GM19395 (cell line): Measurements from ENCODE around the gene BSCL2.
"Not testable (repeated sequence)": the region's sequence is repeated elsewhere in the genome, so short reads cannot be mapped to it uniquely, and the experiment has no call there.

Source experiments
- ATAC-seq: cut with Tn5 transposase; IDR thresholded peaks from one replicate; pipeline ENCODE4 v1.9.1; 2021; ENCODE audit warnings: mild to moderate bottlenecking, moderate library complexity; ENCODE audit not compliant: unreplicated experiment

BSCL2 gene

GRCh38 chr11:62719302-62719978 is 12.2 kb upstream of the BSCL2 start:
- no peak for ATAC-seq

GRCh38 chr11:62716816-62717215 is 9.6 kb upstream of the BSCL2 start:
- ATAC-seq: no peak

- no peak for ATAC-seq
These were observed 9.0 kb upstream of the BSCL2 start for GRCh38 chr11:62716206-62716605.

GRCh38 chr11:62715150-62716130 is 8.2 kb upstream of the BSCL2 start:
- no peak for ATAC-seq

GRCh38 chr11:62713343-62713742 is 6.1 kb upstream of the BSCL2 start:
- ATAC-seq: no peak

- no peak for ATAC-seq
These were observed 5.6 kb upstream of the BSCL2 start for GRCh38 chr11:62712861-62713260.

- ATAC-seq: no peak
These were observed 5.1 kb upstream of the BSCL2 start for GRCh38 chr11:62712276-62712812.

- ATAC-seq: peak; percentile 6
These were observed 2.7 kb upstream of the BSCL2 start for GRCh38 chr11:62710001-62710345.

GRCh38 chr11:62709247-62710000 is 2.2 kb upstream of the BSCL2 start:
- peak; percentile 70 for ATAC-seq

- no peak for ATAC-seq
These were observed 1.6 kb upstream of the BSCL2 start for GRCh38 chr11:62708793-62709192.

- ATAC-seq: no peak
These were observed 1.2 kb upstream of the BSCL2 start for GRCh38 chr11:62708392-62708791.

- ATAC-seq: no peak
These were observed 375 bp downstream of the BSCL2 start for GRCh38 chr11:62706850-62707247.

- ATAC-seq: peak; percentile 58
These were observed 1.1 kb downstream of the BSCL2 start for GRCh38 chr11:62705880-62706849.

- no peak for ATAC-seq
These were observed 1.8 kb downstream of the BSCL2 start for GRCh38 chr11:62705413-62705812.

GRCh38 chr11:62703921-62704320 is 3.3 kb downstream of the BSCL2 start:
- ATAC-seq: not testable (repeated sequence)

- ATAC-seq: no peak
These were observed 5.0 kb downstream of the BSCL2 start for GRCh38 chr11:62702246-62702645.

- ATAC-seq: no peak
These were observed 12.6 kb downstream of the BSCL2 start for GRCh38 chr11:62694455-62695167.

- ATAC-seq: not testable (repeated sequence)
These were observed 13.6 kb downstream of the BSCL2 start for GRCh38 chr11:62693624-62694023.

- no peak for ATAC-seq
These were observed 17.6 kb downstream of the BSCL2 start, which contains the start of gene LRRN4CL for GRCh38 chr11:62689421-62690183. Gene LRRN4CL, minus strand, starts transcription at chr11:62689530. Its CDS starts 1,022 bp downstream, at chr11:62688508.
